ENCODE measurements around the gene TP53TG3D. TPM values are rescaled to one million over a fixed set of nuclear protein-coding genes. Genes with fewer than 3 reads are reported as not detected.
"Not testable (repeated sequence)": the region's sequence is repeated elsewhere in the genome, so short reads cannot be mapped to it uniquely, and the experiment has no call there.

The TP53TG3D gene
- not detected for total RNA-seq

- H3K9me3 ChIP-seq; DNase-seq (ENCODE audit: low spot score); H3K4me3 ChIP-seq; H3K36me3 ChIP-seq; H3K27ac ChIP-seq; H3K27me3 ChIP-seq; H3K4me1 ChIP-seq: not testable (repeated sequence)
Observed at GRCh38 chr16:32252986-32253385, at the start of gene TP53TG3D. TSS of gene TP53TG3D (plus strand) at chr16:32253286. CDS start at chr16:32253354, 68 bp downstream.

- not testable (repeated sequence) for H3K4me1 ChIP-seq; H3K27me3 ChIP-seq; DNase-seq (ENCODE audit: low spot score); H3K36me3 ChIP-seq; H3K9me3 ChIP-seq; H3K4me3 ChIP-seq; H3K27ac ChIP-seq
Observed at GRCh38 chr16:32253507-32253906, 421 bp downstream of the TP53TG3D start.

GRCh38 chr16:32261526-32261925 lies 8.4 kb downstream of the TP53TG3D start:
- not testable (repeated sequence) for H3K9me3 ChIP-seq; H3K4me1 ChIP-seq; H3K36me3 ChIP-seq; H3K27me3 ChIP-seq; H3K27ac ChIP-seq; DNase-seq (ENCODE audit: low spot score); H3K4me3 ChIP-seq

GRCh38 chr16:32263552-32263951 lies 10.5 kb downstream of the TP53TG3D start:
- H3K27ac ChIP-seq; DNase-seq (ENCODE audit: low spot score); H3K4me3 ChIP-seq; H3K36me3 ChIP-seq; H3K4me1 ChIP-seq; H3K27me3 ChIP-seq; H3K9me3 ChIP-seq: not testable (repeated sequence)

DNA sequence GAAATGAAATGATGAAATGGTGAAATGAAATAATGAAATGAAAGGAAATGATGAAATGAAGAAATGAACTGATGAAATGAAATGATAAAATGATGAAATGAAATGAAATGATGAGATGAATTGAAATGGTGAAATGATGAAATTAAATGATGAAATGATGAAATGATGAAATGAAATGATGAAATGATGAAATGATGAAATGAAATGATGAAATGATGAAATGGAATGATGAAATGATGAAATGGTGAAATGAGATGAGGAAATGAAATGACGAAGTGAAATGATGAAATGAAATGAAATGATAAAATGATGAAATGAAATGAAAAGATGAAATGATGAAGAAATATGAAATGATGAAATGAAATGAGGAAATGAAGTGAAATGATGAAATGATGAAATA lies 28.8 kb downstream of the TP53TG3D start:
- not testable (repeated sequence) for DNase-seq (ENCODE audit: low spot score); H3K4me1 ChIP-seq; H3K4me3 ChIP-seq; H3K27ac ChIP-seq; H3K36me3 ChIP-seq; H3K9me3 ChIP-seq; H3K27me3 ChIP-seq

- H3K36me3 ChIP-seq; H3K27ac ChIP-seq; H3K4me3 ChIP-seq; H3K9me3 ChIP-seq; H3K4me1 ChIP-seq; DNase-seq (ENCODE audit: low spot score); H3K27me3 ChIP-seq: not testable (repeated sequence)
Observed at GRCh38 chr16:32283024-32283423, 29.9 kb downstream of the TP53TG3D start.

DNA sequence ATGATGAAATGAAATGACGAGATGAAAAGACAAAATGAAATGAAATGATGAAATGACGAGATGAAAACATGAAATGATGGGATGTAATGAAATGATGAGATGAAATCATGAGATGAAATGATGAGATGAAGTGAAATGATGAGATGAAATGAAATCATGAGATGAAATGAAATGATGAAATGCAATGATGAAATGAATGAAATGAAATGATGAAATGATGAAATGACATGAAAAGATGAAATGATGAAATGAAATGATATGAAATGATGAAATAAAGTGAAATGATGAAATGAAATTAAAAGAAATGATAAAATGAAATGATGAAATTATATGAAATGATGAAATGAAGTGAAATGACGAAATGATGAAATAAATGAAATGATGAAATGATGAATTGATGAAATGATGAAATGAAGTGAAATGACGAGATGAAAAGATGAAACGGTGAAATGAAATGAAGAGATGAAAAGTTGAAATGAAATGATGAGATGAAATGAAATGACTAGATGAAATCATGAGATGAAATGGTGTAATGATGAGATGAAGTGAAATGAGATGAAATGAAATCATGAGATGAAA lies 30.9 kb downstream of the TP53TG3D start:
- H3K27ac ChIP-seq; H3K4me1 ChIP-seq; H3K36me3 ChIP-seq; H3K9me3 ChIP-seq; DNase-seq (ENCODE audit: low spot score); H3K27me3 ChIP-seq; H3K4me3 ChIP-seq: not testable (repeated sequence)

DNA sequence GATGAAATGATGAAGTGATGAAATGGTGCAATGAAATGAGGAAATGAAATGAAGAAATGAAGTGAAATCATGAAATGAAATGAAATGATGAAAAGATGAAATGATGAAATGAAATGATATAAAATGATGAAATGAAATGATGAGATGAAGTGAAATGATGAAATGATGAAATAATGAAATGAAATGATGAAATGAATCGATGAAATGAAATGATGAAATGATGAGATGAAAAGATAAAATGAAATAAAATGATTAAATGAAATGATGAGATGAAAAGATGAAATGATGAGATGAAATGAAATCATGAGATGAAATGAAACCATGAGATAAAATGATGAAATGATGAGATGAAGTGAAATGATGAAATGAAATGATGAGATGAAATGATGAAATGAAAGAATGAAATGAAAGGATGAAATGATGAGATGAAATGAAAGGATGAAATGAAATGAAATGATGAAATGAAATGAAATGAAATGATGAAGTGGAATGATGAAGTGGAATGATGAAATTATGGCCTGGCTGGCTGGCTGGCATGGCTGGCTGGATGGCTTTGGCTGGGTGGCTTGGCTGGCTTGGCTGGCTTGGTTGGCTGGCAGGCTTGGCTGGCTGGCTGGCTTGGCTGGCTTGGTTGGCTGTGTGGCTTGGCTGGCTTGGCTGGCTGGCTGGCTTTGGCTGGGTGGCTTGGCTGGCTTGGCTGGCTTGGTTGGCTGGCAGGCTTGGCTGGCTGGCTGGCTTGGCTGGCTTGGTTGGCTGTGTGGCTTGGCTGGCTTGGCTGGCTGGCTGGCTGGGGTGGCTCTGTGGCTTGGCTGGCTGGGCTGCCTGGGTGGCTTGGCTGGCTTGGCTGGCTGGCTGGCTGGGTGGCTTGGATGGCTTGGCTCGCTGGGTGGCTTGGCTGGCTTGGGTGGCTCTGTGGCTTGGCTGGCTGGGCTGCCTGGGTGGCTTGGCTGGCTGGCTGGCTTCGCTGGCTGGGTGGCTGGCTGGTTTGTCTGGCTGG lies 32.0 kb downstream of the TP53TG3D start:
- H3K27ac ChIP-seq; DNase-seq (ENCODE audit: low spot score); H3K4me3 ChIP-seq; H3K4me1 ChIP-seq; H3K36me3 ChIP-seq; H3K9me3 ChIP-seq; H3K27me3 ChIP-seq: not testable (repeated sequence)

- H3K4me1 ChIP-seq; H3K9me3 ChIP-seq; H3K36me3 ChIP-seq; H3K27me3 ChIP-seq; H3K27ac ChIP-seq; DNase-seq (ENCODE audit: low spot score); H3K4me3 ChIP-seq: not testable (repeated sequence)
Observed at GRCh38 chr16:32286193-32286592, 33.1 kb downstream of the TP53TG3D start.

DNA sequence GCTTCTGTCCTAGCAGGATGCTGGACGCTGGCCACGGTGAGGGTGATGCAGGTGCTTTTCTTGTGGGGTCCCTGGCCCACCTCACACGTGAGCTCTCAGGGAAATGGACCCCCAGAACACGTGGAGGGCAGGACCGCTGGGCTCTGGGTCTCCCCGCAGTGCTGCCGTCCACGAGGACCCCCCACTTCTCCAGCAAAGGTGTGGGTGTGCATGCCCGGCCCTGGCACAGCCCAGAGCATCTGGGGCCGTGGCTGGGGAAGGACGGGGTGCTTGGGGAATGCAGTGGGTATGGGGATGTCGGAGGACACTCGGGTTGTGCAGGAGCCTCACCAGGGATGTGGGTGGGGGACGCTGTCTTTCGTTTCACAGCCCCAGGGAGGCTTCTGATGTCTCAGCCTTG lies 34.7 kb downstream of the TP53TG3D start:
- H3K36me3 ChIP-seq; H3K27ac ChIP-seq; H3K4me3 ChIP-seq; DNase-seq (ENCODE audit: low spot score); H3K9me3 ChIP-seq; H3K4me1 ChIP-seq; H3K27me3 ChIP-seq: not testable (repeated sequence)

- H3K4me1 ChIP-seq; H3K27me3 ChIP-seq; H3K27ac ChIP-seq; DNase-seq (ENCODE audit: low spot score); H3K4me3 ChIP-seq; H3K9me3 ChIP-seq; H3K36me3 ChIP-seq: not testable (repeated sequence)
Observed at GRCh38 chr16:32289197-32289596, 36.1 kb downstream of the TP53TG3D start.

DNA sequence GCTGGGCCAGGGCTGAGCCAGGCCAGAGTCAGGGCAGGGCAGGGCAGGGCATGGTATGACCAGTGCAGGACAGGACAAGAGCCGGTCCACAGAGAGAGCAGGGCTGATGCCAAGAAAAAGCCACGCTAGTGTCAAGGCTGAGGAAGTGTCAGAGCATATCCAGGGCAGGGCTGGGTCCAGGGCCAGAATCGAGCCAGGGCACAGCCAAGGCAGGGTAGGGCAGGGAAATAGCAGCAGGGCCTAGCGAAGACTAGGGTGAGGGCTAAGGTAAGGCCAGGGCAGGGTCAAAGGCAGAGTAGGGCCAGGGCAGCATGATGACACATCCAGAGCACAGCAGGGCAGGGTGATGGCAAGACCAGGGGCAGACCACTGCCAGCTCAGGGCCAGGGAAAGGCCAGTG lies 49.7 kb downstream of the TP53TG3D start:
- H3K27me3 ChIP-seq; H3K9me3 ChIP-seq; H3K36me3 ChIP-seq; H3K27ac ChIP-seq; H3K4me1 ChIP-seq; DNase-seq (ENCODE audit: low spot score); H3K4me3 ChIP-seq: not testable (repeated sequence)
